ENCODE data around the gene KCNMA1. TPM values are rescaled to one million over a fixed set of nuclear protein-coding genes. Genes with fewer than 3 reads are reported as not detected.

Gene KCNMA1
- total and polyA plus RNA-seq, 9 of the 15 experiments (the other 6 are each of a cell fraction or from before 2014, with no cell fraction given) = 0.01 to 0.95 (median 0.15) TPM; not detected in 4

DNA sequence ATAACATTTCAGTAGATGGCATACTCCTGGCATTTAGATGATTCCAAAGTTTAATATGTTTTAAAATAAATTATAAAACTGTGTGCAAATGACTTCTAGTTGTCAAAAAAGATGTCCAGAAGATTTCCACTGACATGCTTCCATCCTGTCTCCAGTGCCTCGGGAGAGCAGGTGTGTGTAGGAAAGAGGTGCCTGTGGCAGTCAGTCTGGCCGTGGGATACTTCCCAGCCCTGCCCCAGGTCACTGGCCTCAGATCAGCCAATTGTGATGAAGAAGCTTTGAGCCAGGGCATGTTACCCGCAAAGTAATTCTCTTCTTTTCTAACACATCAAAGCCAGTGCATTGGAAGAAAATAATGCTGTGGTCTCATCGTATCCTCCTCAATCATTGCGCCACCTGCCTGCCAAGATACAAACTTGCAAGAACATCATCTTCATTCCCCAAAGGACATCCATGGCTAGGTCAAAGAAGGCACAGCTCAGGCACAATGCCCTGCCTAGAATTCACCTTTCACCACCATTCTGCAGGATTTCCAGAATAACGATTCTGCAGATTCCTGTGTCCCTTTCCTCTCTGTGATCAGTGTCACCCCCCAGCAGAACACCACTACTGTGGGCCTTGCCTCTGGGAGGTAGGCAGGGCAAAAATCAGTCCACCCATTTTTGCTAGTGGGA lies 6.3 kb upstream of the KCNMA1 start:
- in situ Hi-C loops (cut with MboI) = loop anchor here (5.0 to 25.0 kb wide), 2 partner anchors 257 to 477 kb away; no protein-coding TSS in a partner anchor
- CTCF ChIA-PET (ENCODE audit: low intra/inter-chr PET ratio) = interaction anchor here (0.9 to 2.1 kb wide), 7 partner anchors 14 to 479 kb away, joined by 3 to 19 read pairs (median 5); no protein-coding TSS in a partner anchor
- DNase-seq (ENCODE audit: extremely low read depth in 1 of 4, low spot score in 3 of 4) = peak; percentile 50 to 61 (median 58)
- H3K4me1 ChIP-seq (replicated peaks in 1 of 2; ENCODE audit: control insufficient read depth in 2 of 2, insufficient read depth in 2 of 2, low read length in 2 of 2) = no peaks in the 10 kb centered on the region; a peak in 1 of 5 replicates
- H3K4me2 ChIP-seq (ENCODE audit: insufficient read depth, low read length) = no peak overlapping the region
- H2AFZ ChIP-seq (ENCODE audit: low read depth, low read length) = no peak overlapping the region
- no peaks in the 10 kb centered on the region for H3K36me3 ChIP-seq (ENCODE audit: control insufficient read depth, insufficient read depth, low read length)
- FAIRE-seq = peak; percentile 94
- H4K20me1 ChIP-seq (replicated peaks; ENCODE audit: control insufficient read depth, insufficient read depth, low read length) = no peaks in the 10 kb centered on the region; the same call in 1 of the 2 replicates
- under 1% methylated on average over 6 of the region's 6 CpGs for WGBS (ENCODE audit: insufficient coverage, low coverage, missing lambda C conversion rate)
- POLR2A ChIA-PET = interaction anchor here (0.7 kb wide), 1 partner anchor 247 kb away, joined by 3 read pairs; no protein-coding TSS in a partner anchor
- no peak overlapping the region for H3K9ac ChIP-seq (ENCODE audit: insufficient read depth in 1 of 2, low read depth in 2 of 2, low read length in 2 of 2)
- intact Hi-C loops (cut with micrococcal nuclease) = loop anchor here (2.0 to 10.0 kb wide), 5 partner anchors 109 to 479 kb away; no protein-coding TSS in a partner anchor
- H3K4me3 ChIP-seq = no peak overlapping the region
- ATAC-seq = peak; percentile 87
- no peaks in the 10 kb centered on the region for H3K79me2 ChIP-seq (ENCODE audit: control insufficient read depth, insufficient read depth, low read length)
- no TSS peak for BruUV-seq (replicated peaks)
- no peaks in the 10 kb centered on the region for H3K9me3 ChIP-seq (replicated peaks; ENCODE audit: control insufficient read depth, insufficient read depth, low read depth, low read length)
- no peaks in the 10 kb centered on the region for H3K9me1 ChIP-seq (ENCODE audit: control insufficient read depth, insufficient read depth, low read length)
- no peak overlapping the region for H3K27ac ChIP-seq (ENCODE audit: extremely low read depth, low read depth, low read length)
- peaks cover 3 to 9% of the 10 kb centered on the region in 2 experiments; a peak in 1 of 5 replicates for H3K27me3 ChIP-seq (ENCODE audit: control insufficient read depth in 2 of 2, insufficient read depth in 2 of 2, low read length in 2 of 2)
- TF ChIP-seq SREBF2 (CRISPR knock-in tag; IDR thresholded peaks at IDR 0.05) (no peak), CREM (IDR thresholded peaks at IDR 0.05; ENCODE audit: low read depth) (no peak), ZNF76 (CRISPR knock-in tag; IDR thresholded peaks at IDR 0.05; ENCODE audit: borderline replicate concordance) (no peak)
- TF ChIP-seq, protein P1, sequence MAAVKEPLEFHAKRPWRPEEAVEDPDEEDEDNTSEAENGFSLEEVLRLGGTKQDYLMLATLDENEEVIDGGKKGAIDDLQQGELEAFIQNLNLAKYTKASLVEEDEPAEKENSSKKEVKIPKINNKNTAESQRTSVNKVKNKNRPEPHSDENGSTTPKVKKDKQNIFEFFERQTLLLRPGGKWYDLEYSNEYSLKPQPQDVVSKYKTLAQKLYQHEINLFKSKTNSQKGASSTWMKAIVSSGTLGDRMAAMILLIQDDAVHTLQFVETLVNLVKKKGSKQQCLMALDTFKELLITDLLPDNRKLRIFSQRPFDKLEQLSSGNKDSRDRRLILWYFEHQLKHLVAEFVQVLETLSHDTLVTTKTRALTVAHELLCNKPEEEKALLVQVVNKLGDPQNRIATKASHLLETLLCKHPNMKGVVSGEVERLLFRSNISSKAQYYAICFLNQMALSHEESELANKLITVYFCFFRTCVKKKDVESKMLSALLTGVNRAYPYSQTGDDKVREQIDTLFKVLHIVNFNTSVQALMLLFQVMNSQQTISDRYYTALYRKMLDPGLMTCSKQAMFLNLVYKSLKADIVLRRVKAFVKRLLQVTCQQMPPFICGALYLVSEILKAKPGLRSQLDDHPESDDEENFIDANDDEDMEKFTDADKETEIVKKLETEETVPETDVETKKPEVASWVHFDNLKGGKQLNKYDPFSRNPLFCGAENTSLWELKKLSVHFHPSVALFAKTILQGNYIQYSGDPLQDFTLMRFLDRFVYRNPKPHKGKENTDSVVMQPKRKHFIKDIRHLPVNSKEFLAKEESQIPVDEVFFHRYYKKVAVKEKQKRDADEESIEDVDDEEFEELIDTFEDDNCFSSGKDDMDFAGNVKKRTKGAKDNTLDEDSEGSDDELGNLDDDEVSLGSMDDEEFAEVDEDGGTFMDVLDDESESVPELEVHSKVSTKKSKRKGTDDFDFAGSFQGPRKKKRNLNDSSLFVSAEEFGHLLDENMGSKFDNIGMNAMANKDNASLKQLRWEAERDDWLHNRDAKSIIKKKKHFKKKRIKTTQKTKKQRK (IDR thresholded peaks at IDR 0.05; ENCODE audit: borderline replicate concordance, low read depth, low read length) = no peak
- TF ChIP-seq, protein P2, sequence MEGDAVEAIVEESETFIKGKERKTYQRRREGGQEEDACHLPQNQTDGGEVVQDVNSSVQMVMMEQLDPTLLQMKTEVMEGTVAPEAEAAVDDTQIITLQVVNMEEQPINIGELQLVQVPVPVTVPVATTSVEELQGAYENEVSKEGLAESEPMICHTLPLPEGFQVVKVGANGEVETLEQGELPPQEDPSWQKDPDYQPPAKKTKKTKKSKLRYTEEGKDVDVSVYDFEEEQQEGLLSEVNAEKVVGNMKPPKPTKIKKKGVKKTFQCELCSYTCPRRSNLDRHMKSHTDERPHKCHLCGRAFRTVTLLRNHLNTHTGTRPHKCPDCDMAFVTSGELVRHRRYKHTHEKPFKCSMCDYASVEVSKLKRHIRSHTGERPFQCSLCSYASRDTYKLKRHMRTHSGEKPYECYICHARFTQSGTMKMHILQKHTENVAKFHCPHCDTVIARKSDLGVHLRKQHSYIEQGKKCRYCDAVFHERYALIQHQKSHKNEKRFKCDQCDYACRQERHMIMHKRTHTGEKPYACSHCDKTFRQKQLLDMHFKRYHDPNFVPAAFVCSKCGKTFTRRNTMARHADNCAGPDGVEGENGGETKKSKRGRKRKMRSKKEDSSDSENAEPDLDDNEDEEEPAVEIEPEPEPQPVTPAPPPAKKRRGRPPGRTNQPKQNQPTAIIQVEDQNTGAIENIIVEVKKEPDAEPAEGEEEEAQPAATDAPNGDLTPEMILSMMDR (IDR thresholded peaks at IDR 0.05 in 2 of 3, conservative IDR thresholded peaks at IDR 0.05 in 1 of 3; ENCODE audit: insufficient read depth in 2 of 3, low read depth in 1 of 3, low read length in 3 of 3) = peak; percentile 72 to 77 (median 76)
